Measurements from ENCODE around the gene CIAO3.

Gene CIAO3

DNA sequence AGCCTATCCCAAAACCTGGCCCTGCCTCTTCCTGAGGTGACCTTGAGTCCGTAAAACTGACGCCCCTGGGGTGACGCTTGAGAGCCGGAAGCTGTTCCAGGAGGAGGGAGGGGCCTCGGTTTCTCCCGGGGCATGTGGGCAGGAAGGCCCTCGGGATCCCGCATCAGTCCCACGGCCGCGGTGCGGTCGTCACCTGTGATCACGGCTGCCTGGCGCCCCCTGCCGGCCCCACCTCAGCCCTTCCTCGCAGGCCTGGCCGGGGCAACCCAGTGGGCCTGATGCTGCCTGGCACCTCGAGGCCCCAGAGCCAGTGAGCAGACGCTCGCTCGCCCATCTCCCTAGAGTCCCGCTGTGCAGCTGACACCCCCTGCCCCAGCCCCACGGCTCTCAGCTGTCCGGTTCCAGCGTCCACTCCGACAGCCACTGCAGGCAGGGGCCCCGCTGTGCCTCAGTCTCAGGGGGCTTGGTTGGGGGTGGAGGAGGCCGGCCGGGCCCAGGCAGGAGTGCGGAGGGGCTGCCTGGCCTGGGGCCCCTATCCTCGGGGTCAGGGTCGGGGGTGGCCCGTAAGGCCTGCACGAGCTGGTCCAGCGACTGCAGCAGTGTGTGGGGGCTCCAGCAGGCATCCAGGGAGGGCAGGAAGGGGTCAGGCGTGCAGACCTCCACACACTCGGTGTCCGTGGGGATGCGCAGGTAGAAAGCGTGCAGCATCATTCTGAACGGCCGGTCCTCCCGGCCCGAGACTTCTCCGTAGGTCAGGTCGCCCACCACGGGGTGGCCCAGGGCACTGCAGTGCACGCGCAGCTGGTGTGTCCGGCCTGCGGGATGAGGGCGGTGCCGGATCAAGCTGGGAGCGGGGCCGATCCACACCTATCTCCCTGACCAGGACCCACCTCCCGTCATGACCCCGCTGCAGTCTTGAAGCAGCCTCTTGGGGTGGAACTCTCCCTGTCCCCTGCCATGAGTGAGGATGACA is 45.1 kb upstream of the CIAO3 start:
- ChIA-PET POLR2A (interaction anchor here (0.7 to 1.7 kb wide), 6 partner anchors 18 to 96 kb away, joined by 3 to 6 read pairs (median 4); partner anchors contain the start of gene WDR24), CTCF (interaction anchor here (0.6 to 9.5 kb wide), 20 partner anchors 9 to 905 kb away, joined by 3 to 119 read pairs (median 5); partner anchors contain the start of genes ANTKMT, CIAO3 and JMJD8)
- Histone ChIP-seq H3K9me3 (ENCODE audit: control insufficient read depth, insufficient read depth, low read depth, low read length) (no peaks in the 10 kb centered on the region), H3K36me3 (ENCODE audit: control insufficient read depth in 2 of 2, insufficient read depth in 1 of 2, low read length in 2 of 2) (peaks cover 0 to 40% of the 10 kb centered on the region in 2 experiments; a peak in 1 of 3 replicates), H3K4me3 (ENCODE audit: low read depth, low read length) (no peak overlapping the region), H3K4me1 (ENCODE audit: control insufficient read depth, insufficient read depth, low read length) (no peaks in the 10 kb centered on the region), H3K27ac (ENCODE audit: extremely low read depth, low read depth, low read length) (no peak overlapping the region)
- TF ChIP-seq TRIM28 (IDR thresholded peaks at IDR 0.05; ENCODE audit: borderline replicate concordance, low read length) (no peak), ZNF561 (tag by site-specific recombination; IDR thresholded peaks at IDR 0.05; ENCODE audit: borderline replicate concordance) (0 out of 2 replicates have a peak, but pooled peaks have one; percentile 50), ZNF629 (tag by site-specific recombination; IDR thresholded peaks at IDR 0.05) (no peak), ZNF473 (tag by site-specific recombination; IDR thresholded peaks at IDR 0.05) (no peak), YY1 (tag by site-specific recombination; IDR thresholded peaks at IDR 0.05) (no peak), SCRT2 (tag by site-specific recombination; IDR thresholded peaks at IDR 0.05) (no peak), ZFHX2 (tag by site-specific recombination; conservative IDR thresholded peaks at IDR 0.05) (peak; percentile 50), SP2 (tag by site-specific recombination; IDR thresholded peaks at IDR 0.05) (peak; percentile 45), ZNF426 (tag by site-specific recombination; IDR thresholded peaks at IDR 0.05) (no peak), ZNF558 (tag by site-specific recombination; IDR thresholded peaks at IDR 0.05) (no peak), ZEB2 (tag by site-specific recombination; IDR thresholded peaks at IDR 0.05) (peak; percentile 53; the same call in 1 of the 2 replicates), ZNF341 (tag by site-specific recombination; IDR thresholded peaks at IDR 0.05; ENCODE audit: low read depth) (peak; percentile 80), ZNF654 (tag by site-specific recombination; IDR thresholded peaks at IDR 0.05; ENCODE audit: low read depth) (peak; percentile 59), ZNF19 (tag by site-specific recombination; IDR thresholded peaks at IDR 0.05; ENCODE audit: low read depth) (no peak), ZNF747 (tag by site-specific recombination; IDR thresholded peaks at IDR 0.05) (no peak), ZNF2 (tag by site-specific recombination; IDR thresholded peaks at IDR 0.05) (peak; percentile 73; the same call in 1 of the 2 replicates), ZNF549 (tag by site-specific recombination; IDR thresholded peaks at IDR 0.05) (no peak), ZNF335 (tag by site-specific recombination; conservative IDR thresholded peaks at IDR 0.05) (peak; percentile 89), IKZF3 (tag by site-specific recombination; IDR thresholded peaks at IDR 0.05) (peak; percentile 72), ZNF433 (tag by site-specific recombination; IDR thresholded peaks at IDR 0.05; ENCODE audit: low read depth) (no peak), ZBTB20 (tag by site-specific recombination; IDR thresholded peaks at IDR 0.05) (no peak)
- TF ChIP-seq, protein P1, sequence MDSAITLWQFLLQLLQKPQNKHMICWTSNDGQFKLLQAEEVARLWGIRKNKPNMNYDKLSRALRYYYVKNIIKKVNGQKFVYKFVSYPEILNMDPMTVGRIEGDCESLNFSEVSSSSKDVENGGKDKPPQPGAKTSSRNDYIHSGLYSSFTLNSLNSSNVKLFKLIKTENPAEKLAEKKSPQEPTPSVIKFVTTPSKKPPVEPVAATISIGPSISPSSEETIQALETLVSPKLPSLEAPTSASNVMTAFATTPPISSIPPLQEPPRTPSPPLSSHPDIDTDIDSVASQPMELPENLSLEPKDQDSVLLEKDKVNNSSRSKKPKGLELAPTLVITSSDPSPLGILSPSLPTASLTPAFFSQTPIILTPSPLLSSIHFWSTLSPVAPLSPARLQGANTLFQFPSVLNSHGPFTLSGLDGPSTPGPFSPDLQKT (IDR thresholded peaks at IDR 0.05; ENCODE audit: borderline replicate concordance, low read depth, low read length), result no peak
- TF ChIP-seq, protein P2, sequence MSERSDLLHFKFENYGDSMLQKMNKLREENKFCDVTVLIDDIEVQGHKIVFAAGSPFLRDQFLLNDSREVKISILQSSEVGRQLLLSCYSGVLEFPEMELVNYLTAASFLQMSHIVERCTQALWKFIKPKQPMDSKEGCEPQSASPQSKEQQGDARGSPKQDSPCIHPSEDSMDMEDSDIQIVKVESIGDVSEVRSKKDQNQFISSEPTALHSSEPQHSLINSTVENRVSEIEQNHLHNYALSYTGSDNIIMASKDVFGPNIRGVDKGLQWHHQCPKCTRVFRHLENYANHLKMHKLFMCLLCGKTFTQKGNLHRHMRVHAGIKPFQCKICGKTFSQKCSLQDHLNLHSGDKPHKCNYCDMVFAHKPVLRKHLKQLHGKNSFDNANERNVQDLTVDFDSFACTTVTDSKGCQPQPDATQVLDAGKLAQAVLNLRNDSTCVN (tag by site-specific recombination; optimal IDR thresholded peaks at IDR 0.05), result peak; percentile 59
- TF ChIP-seq, protein P3, sequence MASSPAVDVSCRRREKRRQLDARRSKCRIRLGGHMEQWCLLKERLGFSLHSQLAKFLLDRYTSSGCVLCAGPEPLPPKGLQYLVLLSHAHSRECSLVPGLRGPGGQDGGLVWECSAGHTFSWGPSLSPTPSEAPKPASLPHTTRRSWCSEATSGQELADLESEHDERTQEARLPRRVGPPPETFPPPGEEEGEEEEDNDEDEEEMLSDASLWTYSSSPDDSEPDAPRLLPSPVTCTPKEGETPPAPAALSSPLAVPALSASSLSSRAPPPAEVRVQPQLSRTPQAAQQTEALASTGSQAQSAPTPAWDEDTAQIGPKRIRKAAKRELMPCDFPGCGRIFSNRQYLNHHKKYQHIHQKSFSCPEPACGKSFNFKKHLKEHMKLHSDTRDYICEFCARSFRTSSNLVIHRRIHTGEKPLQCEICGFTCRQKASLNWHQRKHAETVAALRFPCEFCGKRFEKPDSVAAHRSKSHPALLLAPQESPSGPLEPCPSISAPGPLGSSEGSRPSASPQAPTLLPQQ (tag by site-specific recombination; IDR thresholded peaks at IDR 0.05), result 0 out of 2 replicates have a peak, but pooled peaks have one; percentile 15
- TF ChIP-seq, protein P4, sequence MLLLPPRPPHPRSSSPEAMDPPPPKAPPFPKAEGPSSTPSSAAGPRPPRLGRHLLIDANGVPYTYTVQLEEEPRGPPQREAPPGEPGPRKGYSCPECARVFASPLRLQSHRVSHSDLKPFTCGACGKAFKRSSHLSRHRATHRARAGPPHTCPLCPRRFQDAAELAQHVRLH (tag by site-specific recombination; IDR thresholded peaks at IDR 0.05), result 0 out of 2 replicates have a peak, but pooled peaks have one; percentile 46
- TF ChIP-seq, protein P5, sequence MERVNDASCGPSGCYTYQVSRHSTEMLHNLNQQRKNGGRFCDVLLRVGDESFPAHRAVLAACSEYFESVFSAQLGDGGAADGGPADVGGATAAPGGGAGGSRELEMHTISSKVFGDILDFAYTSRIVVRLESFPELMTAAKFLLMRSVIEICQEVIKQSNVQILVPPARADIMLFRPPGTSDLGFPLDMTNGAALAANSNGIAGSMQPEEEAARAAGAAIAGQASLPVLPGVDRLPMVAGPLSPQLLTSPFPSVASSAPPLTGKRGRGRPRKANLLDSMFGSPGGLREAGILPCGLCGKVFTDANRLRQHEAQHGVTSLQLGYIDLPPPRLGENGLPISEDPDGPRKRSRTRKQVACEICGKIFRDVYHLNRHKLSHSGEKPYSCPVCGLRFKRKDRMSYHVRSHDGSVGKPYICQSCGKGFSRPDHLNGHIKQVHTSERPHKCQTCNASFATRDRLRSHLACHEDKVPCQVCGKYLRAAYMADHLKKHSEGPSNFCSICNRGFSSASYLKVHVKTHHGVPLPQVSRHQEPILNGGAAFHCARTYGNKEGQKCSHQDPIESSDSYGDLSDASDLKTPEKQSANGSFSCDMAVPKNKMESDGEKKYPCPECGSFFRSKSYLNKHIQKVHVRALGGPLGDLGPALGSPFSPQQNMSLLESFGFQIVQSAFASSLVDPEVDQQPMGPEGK (tag by site-specific recombination; IDR thresholded peaks at IDR 0.05), result peak; percentile 38; the same call in 1 of the 2 replicates
- TF ChIP-seq, protein P6, sequence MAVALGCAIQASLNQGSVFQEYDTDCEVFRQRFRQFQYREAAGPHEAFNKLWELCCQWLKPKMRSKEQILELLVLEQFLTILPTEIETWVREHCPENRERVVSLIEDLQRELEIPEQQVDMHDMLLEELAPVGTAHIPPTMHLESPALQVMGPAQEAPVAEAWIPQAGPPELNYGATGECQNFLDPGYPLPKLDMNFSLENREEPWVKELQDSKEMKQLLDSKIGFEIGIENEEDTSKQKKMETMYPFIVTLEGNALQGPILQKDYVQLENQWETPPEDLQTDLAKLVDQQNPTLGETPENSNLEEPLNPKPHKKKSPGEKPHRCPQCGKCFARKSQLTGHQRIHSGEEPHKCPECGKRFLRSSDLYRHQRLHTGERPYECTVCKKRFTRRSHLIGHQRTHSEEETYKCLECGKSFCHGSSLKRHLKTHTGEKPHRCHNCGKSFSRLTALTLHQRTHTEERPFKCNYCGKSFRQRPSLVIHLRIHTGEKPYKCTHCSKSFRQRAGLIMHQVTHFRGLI (tag by site-specific recombination; IDR thresholded peaks at IDR 0.05), result no peak
- TF ChIP-seq, protein P7, sequence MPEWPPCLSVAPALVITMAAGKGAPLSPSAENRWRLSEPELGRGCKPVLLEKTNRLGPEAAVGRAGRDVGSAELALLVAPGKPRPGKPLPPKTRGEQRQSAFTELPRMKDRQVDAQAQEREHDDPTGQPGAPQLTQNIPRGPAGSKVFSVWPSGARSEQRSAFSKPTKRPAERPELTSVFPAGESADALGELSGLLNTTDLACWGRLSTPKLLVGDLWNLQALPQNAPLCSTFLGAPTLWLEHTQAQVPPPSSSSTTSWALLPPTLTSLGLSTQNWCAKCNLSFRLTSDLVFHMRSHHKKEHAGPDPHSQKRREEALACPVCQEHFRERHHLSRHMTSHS (tag by site-specific recombination; IDR thresholded peaks at IDR 0.05), result no peak
